ENCODE measurements around the gene TSPAN31.

The TSPAN31 gene

DNA sequence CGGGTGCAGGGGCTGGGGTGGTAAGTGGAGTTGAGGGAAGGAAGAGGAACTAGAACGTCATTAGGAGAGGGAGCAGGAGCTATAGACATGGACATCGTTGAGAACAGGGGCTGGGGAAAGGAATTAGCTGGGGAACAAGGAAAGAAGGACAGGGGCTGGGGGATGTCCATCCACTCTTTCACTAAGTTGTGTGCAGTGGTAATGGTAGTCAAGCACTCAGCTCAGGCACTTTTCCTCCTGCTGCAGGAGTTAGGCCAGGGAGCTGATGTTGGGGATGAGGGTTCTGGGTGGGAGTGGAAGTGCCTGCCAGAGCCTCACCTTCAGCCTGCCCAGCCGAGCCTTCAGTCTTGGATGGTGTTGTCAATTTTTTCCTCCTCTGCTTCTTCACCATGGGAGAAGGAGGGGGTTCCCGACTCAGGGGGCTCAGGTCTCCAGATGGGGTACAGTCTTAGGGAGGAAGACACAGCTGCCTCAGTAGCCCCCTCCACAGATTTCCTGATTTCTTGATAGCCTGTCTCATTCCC, 15.5 kb upstream of the TSPAN31 start:
- no peaks in the 10 kb centered on the region for H3K36me3 ChIP-seq (ENCODE audit: low read depth)
- ATAC-seq (ENCODE audit: low read depth) (no peak), DNase-seq (ENCODE audit: low spot score) (no peak)
- no peak for TF ChIP-seq CTCF (IDR thresholded peaks at IDR 0.05; ENCODE audit: poor library complexity, severe bottlenecking)
- no peaks in the 10 kb centered on the region for H3K9me3 ChIP-seq (ENCODE audit: severe bottlenecking)
- H3K4me1 ChIP-seq (ENCODE audit: insufficient read depth, poor library complexity, severe bottlenecking) = no peaks in the 10 kb centered on the region
- no peak overlapping the region for H3K4me3 ChIP-seq (ENCODE audit: severe bottlenecking)
- H3K27ac ChIP-seq (ENCODE audit: poor library complexity, severe bottlenecking) = no peak overlapping the region
- no peaks in the 10 kb centered on the region for H3K27me3 ChIP-seq (ENCODE audit: insufficient read depth, poor library complexity, severe bottlenecking)

DNA sequence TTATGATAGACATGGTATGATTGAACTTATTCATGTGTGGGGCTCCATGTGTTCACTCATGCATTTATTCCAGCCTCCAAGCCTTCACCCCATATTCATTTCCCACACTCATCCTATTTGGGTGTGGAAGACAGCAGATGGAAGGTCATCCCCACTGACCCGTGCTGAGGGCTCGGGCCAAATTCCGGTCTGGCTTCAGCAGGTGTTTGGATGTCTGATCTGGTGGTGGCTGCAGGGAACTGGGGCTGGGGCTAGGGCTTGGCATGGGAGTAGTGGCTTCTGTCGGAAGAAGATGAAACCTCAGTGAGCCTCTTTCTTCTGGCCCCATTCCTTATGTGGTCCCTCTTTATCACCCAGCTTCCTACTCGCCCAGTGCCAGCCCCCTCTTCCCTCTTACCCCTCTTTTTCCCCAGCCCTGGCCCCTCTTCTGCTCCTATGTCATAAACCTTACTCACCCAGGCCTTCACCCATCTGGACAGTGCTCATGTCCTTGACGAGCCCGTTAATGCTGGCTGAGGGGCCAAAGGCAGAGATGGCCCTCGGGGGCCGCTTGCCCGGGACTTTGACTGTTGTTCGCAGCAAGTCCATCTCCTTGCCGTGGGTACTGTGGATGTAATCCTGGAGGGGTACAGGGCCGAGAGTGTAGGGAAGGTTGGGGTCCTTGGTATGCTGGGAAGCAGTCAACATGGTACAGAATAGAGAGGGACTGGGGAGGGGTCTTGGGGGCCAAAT, 14.3 kb upstream of the TSPAN31 start:
- Histone ChIP-seq H3K9me3 (ENCODE audit: severe bottlenecking) (no peaks in the 10 kb centered on the region), H3K4me1 (ENCODE audit: insufficient read depth, poor library complexity, severe bottlenecking) (no peaks in the 10 kb centered on the region), H3K36me3 (ENCODE audit: low read depth) (no peaks in the 10 kb centered on the region), H3K27me3 (ENCODE audit: insufficient read depth, poor library complexity, severe bottlenecking) (peaks cover 6% of the 10 kb centered on the region), H3K27ac (ENCODE audit: poor library complexity, severe bottlenecking) (no peak overlapping the region), H3K4me3 (ENCODE audit: severe bottlenecking) (no peak overlapping the region)
- no peak for TF ChIP-seq CTCF (IDR thresholded peaks at IDR 0.05; ENCODE audit: poor library complexity, severe bottlenecking)
- DNase-seq (ENCODE audit: low spot score) (no peak), ATAC-seq (ENCODE audit: low read depth) (no peak)

DNA sequence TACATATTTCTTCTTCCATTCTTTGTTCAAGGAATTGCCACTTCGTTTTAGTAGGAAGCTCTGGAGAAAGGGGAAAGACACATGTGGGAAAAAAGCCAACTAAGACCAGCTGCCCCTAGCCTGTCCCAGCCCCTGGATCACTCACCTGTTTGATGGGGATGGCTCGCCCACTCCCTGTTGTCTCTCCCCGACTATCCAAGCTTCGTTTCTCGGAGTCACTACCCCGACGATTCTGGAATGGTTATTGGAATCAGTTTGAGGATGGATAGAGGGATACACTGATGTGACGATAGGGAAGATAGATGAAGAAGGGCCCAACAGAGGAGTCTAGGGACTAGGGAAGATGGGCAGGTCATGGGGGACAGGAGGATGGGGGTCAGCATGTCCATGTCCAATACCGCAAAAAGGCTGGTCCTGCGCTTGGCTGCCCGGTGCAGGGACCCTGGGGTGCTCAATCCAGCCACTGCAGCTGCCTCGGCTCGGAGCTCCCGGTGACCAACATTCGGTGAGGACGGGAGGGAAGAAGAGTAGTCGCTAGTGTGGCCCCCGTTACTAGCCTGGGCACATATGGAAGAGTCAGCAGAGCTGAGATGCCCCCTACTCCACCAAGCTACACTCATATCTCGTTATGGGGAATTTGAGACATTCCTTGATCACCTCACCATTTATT, 13.3 kb upstream of the TSPAN31 start:
- no peaks in the 10 kb centered on the region for H3K36me3 ChIP-seq (ENCODE audit: low read depth)
- no peaks in the 10 kb centered on the region for H3K4me1 ChIP-seq (ENCODE audit: insufficient read depth, poor library complexity, severe bottlenecking)
- no peak for TF ChIP-seq CTCF (IDR thresholded peaks at IDR 0.05; ENCODE audit: poor library complexity, severe bottlenecking)
- DNase-seq (ENCODE audit: low spot score) = no peak
- H3K27ac ChIP-seq (ENCODE audit: poor library complexity, severe bottlenecking) = no peak overlapping the region
- ATAC-seq (ENCODE audit: low read depth) = no peak
- H3K27me3 ChIP-seq (ENCODE audit: insufficient read depth, poor library complexity, severe bottlenecking) = peaks cover 16% of the 10 kb centered on the region
- no peak overlapping the region for H3K4me3 ChIP-seq (ENCODE audit: severe bottlenecking)
- H3K9me3 ChIP-seq (ENCODE audit: severe bottlenecking) = no peaks in the 10 kb centered on the region

DNA sequence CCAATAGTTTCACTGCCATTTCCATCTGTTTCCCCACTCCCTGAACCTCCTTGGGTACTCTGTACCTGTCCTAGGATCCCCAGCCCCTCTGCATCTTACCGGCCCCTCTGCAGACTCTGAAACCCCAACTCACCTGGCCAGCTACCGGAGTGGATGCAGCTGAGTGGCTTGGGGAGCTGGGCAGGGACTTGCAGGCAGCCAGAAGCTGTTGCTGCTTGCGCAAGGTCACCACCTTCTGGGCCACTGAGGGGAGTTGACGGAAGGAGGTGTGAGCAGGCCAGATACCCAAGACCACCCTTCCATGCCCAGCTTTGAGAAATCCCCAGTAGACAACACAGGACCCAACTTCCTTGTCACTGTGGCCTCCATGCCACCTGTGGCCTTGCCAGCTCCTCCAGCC, 12.6 kb upstream of the TSPAN31 start:
- H3K9me3 ChIP-seq (ENCODE audit: severe bottlenecking) = no peaks in the 10 kb centered on the region
- no peak for DNase-seq (ENCODE audit: low spot score)
- no peak for TF ChIP-seq CTCF (IDR thresholded peaks at IDR 0.05; ENCODE audit: poor library complexity, severe bottlenecking)
- H3K27ac ChIP-seq (ENCODE audit: poor library complexity, severe bottlenecking) = no peak overlapping the region
- no peaks in the 10 kb centered on the region for H3K36me3 ChIP-seq (ENCODE audit: low read depth)
- no peaks in the 10 kb centered on the region for H3K4me1 ChIP-seq (ENCODE audit: insufficient read depth, poor library complexity, severe bottlenecking)
- H3K27me3 ChIP-seq (ENCODE audit: insufficient read depth, poor library complexity, severe bottlenecking) = peaks cover 23% of the 10 kb centered on the region
- no peak overlapping the region for H3K4me3 ChIP-seq (ENCODE audit: severe bottlenecking)
- ATAC-seq (ENCODE audit: low read depth) = no peak

Measured in RWPE2 (cell line).